Nephron progenitor cell (in vitro differentiated cells): ENCODE results near the gene MACROD2.

Experiments used
- DNase-seq: peaks from one replicate; pipeline ENCODE4 v3.0.0; 2021
- H3K27ac Mint-ChIP-seq: 2 replicates; pipeline ENCODE4 v1.8.0; 2021; ENCODE audit warnings: mild to moderate bottlenecking, moderate library complexity, mixed read lengths
- H3K27me3 Mint-ChIP-seq: 2 replicates; pipeline ENCODE4 v1.8.0; 2021; ENCODE audit warnings: mild to moderate bottlenecking, low read depth, mixed read lengths; ENCODE audit not compliant: poor library complexity
- H3K36me3 Mint-ChIP-seq: 2 replicates; pipeline ENCODE4 v1.8.0; 2021; ENCODE audit warnings: low read depth, mixed read lengths
- H3K4me1 Mint-ChIP-seq: 2 replicates; pipeline ENCODE4 v1.8.0; 2021; ENCODE audit warnings: mixed read lengths
- H3K4me3 Mint-ChIP-seq: 2 replicates; pipeline ENCODE4 v1.8.0; 2021; ENCODE audit warnings: mild to moderate bottlenecking, moderate library complexity, mixed read lengths
- H3K9me3 Mint-ChIP-seq: 2 replicates; pipeline ENCODE4 v1.8.0; 2021; ENCODE audit warnings: mild to moderate bottlenecking, moderate library complexity, mixed read lengths
- CTCF ChIP-seq: fragments of 200-600 bp; sonication (generic); IDR thresholded peaks from 2 replicates; pipeline ENCODE4 v1.5.0; 2021; ENCODE audit warnings: antibody characterized with exemption

The MACROD2 gene

DNA sequence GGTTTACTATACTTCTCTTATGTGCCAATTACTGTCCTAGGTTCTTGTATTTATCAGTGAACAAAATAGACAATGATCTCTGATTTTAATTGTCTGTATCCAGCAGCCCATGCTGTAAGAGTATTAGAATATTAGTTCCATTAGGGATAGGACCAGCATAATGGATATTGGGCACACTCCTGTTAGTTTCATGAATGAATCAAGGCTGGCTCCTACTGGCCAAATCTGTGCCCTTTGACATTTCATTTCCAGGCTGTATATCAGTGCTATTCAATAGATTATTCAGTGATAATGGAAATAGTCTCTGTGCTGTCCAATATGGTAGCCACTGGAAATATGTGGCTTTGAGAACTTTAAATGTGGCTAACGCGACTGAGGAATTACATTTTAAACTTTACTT, 1350.0 kb downstream of the MACROD2 start:
- Mint-ChIP-seq H3K4me3 (no peak overlapping the region), H3K9me3 (peaks cover 10% of the 10 kb centered on the region), H3K27ac (no peak overlapping the region), H3K27me3 (no peaks in the 10 kb centered on the region), H3K4me1 (no peaks in the 10 kb centered on the region), H3K36me3 (peaks cover 5% of the 10 kb centered on the region)
- no peak for TF ChIP-seq CTCF
- DNase-seq, result no peak

GRCh38 chr20:15346657-15347280, 1351.5 kb downstream of the MACROD2 start:
- no peak for DNase-seq
- no peak for TF ChIP-seq CTCF
- Mint-ChIP-seq H3K4me3 (no peak overlapping the region), H3K4me1 (no peaks in the 10 kb centered on the region), H3K36me3 (peaks cover 5% of the 10 kb centered on the region), H3K9me3 (peaks cover 10% of the 10 kb centered on the region), H3K27ac (no peak overlapping the region), H3K27me3 (no peaks in the 10 kb centered on the region)

GRCh38 chr20:15359056-15359455, 1363.7 kb downstream of the MACROD2 start:
- Mint-ChIP-seq H3K4me1 (peaks cover 5% of the 10 kb centered on the region), H3K36me3 (no peaks in the 10 kb centered on the region), H3K9me3 (no peaks in the 10 kb centered on the region), H3K27me3 (peaks cover 5% of the 10 kb centered on the region), H3K4me3 (no peak overlapping the region), H3K27ac (no peak overlapping the region)
- DNase-seq, result no peak
- no peak for TF ChIP-seq CTCF

- no peak for DNase-seq
- Mint-ChIP-seq H3K4me3 (no peak overlapping the region), H3K27ac (no peak overlapping the region), H3K36me3 (no peaks in the 10 kb centered on the region), H3K9me3 (no peaks in the 10 kb centered on the region), H3K4me1 (peaks cover 5% of the 10 kb centered on the region), H3K27me3 (peaks cover 10% of the 10 kb centered on the region)
- TF ChIP-seq CTCF, result no peak
Measured at GRCh38 chr20:15362849-15363248, 1367.5 kb downstream of the MACROD2 start.

DNA sequence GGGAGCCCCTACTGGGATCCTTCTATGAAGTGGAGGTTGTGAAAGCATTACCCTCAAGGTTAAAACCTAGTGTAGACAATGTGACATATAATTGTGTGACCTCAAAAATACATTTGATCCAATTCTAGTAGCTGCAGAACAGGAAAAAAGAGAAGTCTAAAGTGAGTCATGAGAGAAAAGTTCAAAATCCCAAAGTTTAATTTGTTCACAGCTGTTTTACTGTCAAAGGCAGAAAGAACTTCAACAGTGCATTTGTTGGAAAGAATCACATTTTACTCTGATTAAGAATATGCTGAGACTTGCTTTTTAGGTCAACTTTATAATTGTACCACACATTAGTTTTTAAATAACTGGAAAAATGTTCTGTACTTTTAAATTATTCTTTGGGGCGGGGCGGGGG, 1369.5 kb downstream of the MACROD2 start:
- DNase-seq, result no peak
- Mint-ChIP-seq H3K27me3 (peaks cover 16% of the 10 kb centered on the region), H3K4me1 (peaks cover 5% of the 10 kb centered on the region), H3K4me3 (no peak overlapping the region), H3K9me3 (no peaks in the 10 kb centered on the region), H3K36me3 (no peaks in the 10 kb centered on the region), H3K27ac (no peak overlapping the region)
- no peak for TF ChIP-seq CTCF

GRCh38 chr20:15370370-15370769, 1375.1 kb downstream of the MACROD2 start:
- Mint-ChIP-seq H3K27me3 (peaks cover 6% of the 10 kb centered on the region), H3K9me3 (no peaks in the 10 kb centered on the region), H3K27ac (no peak overlapping the region), H3K4me3 (no peak overlapping the region), H3K36me3 (no peaks in the 10 kb centered on the region), H3K4me1 (peaks cover 7% of the 10 kb centered on the region)
- TF ChIP-seq CTCF, result no peak
- DNase-seq, result no peak
